Lung (tissue), 12 donors: Measurements from ENCODE around the gene STX1B. TPM values are rescaled to one million over a fixed set of nuclear protein-coding genes. Genes with fewer than 3 reads are reported as not detected.

Experiments used
- ATAC-seq: fragments of 200-7000 bp; cut with Tn5 transposase; one replicate; pipeline ENCODE4 v1.9.1; 2020; ENCODE audit warnings: moderate number of reproducible peaks; ENCODE audit not compliant: insufficient read depth, low FRiP score
- DNase-seq, 3 donors: peaks; one replicate each; pipeline ENCODE4 v3.0.0-alpha.2; 2013 to 2017
- H3K27ac ChIP-seq, 2 donors: one replicate each; pipeline ENCODE4 v1.5.1; 2013; ENCODE audit warnings: mild to moderate bottlenecking in 2 of 2, moderate library complexity in 2 of 2, control low read depth in 1 of 2, inconsistent platforms in 1 of 2, low read depth in 1 of 2, low read length in 1 of 2
- H3K27me3 ChIP-seq, 3 donors: one replicate each; pipeline ENCODE4 v1.5.1; 2013; ENCODE audit warnings: low read length in 2 of 3; ENCODE audit not compliant: control insufficient read depth in 3 of 3, insufficient read depth in 3 of 3
- H3K36me3 ChIP-seq, 4 donors: one replicate each; pipeline ENCODE4 v1.5.1; 2013; ENCODE audit warnings: low read length in 4 of 4, mild to moderate bottlenecking in 1 of 4, moderate library complexity in 1 of 4; ENCODE audit not compliant: control insufficient read depth in 4 of 4, insufficient read depth in 4 of 4
- H3K4me1 ChIP-seq, 5 donors: one replicate each; pipeline ENCODE4 v1.5.1; 2013; ENCODE audit warnings: low read length in 5 of 5, mild to moderate bottlenecking in 2 of 5, moderate library complexity in 1 of 5; ENCODE audit not compliant: control insufficient read depth in 5 of 5, insufficient read depth in 5 of 5
- H3K4me3 ChIP-seq: one replicate; pipeline ENCODE4 v1.5.1; 2013; ENCODE audit warnings: mild to moderate bottlenecking, control low read depth, moderate library complexity
- H3K9ac ChIP-seq, 2 donors: one replicate each; pipeline ENCODE4 v1.5.1; 2013; ENCODE audit warnings: low read length in 2 of 2, control low read depth in 1 of 2; ENCODE audit not compliant: insufficient read depth in 1 of 2
- H3K9me3 ChIP-seq, 4 donors: one replicate each; pipeline ENCODE4 v1.5.1; 2013; ENCODE audit warnings: low read length in 3 of 4, mild to moderate bottlenecking in 1 of 4, moderate library complexity in 1 of 4; ENCODE audit not compliant: control insufficient read depth in 4 of 4, insufficient read depth in 3 of 4
- WGBS, 2 donors: extraction: QIAGEN DNeasy Blood & Tissue Kit; methylation state at CpG; one replicate each; pipeline ENCODE4 v1.1.7; 2013; 5-methylcytosine and 5-hydroxymethylcytosine counted together
- polyA plus RNA-seq, 2 donors: library from polyadenylated mRNA; stranded (reverse); fragments of 200-250 nt; gene quantifications; one replicate each; pipeline ENCODE4 v1.2.1, GENCODE V29; 2013
- total RNA-seq, 2 donors: library from RNA; depleted of rRNA in 1 of 2; stranded (reverse); fragments of >200 nt in 1 of 2; gene quantifications; one replicate each; pipeline ENCODE4 v1.2.1, GENCODE V29; 2014 to 2021
- TF ChIP-seq, protein P1 (sequence below): IDR thresholded peaks from 2 replicates; pipeline ENCODE4 v1.5.1; 2012; ENCODE audit warnings: mild to moderate bottlenecking; ENCODE audit errors: control extremely low read depth, extremely low read depth
- donor health status: control.
- donor health status: control.
- donor health status: Bipolar disorder and iron deficiency.
- donor health status: healthy.
- donor health status: DM: yes; HTN: yes; CAD: no.

STX1B gene
- total and polyA plus RNA-seq, 4 donors: 0.17 to 0.64 (median 0.41) TPM

- Histone ChIP-seq H3K9ac (no peak overlapping the region), H3K27me3 (peaks cover 0 to 18% (median 6%) of the 10 kb centered on the region in 3 donors), H3K36me3 (no peaks in the 10 kb centered on the region), H3K4me3 (no peak overlapping the region), H3K4me1 (peaks cover 0 to 5% (median 4%) of the 10 kb centered on the region in 5 donors), H3K27ac (no peak overlapping the region), H3K9me3 (no peaks in the 10 kb centered on the region)
- WGBS, 2 donors: 66 to 68% methylated on average over 29 of the region's 29 CpGs
- TF ChIP-seq, protein P1, sequence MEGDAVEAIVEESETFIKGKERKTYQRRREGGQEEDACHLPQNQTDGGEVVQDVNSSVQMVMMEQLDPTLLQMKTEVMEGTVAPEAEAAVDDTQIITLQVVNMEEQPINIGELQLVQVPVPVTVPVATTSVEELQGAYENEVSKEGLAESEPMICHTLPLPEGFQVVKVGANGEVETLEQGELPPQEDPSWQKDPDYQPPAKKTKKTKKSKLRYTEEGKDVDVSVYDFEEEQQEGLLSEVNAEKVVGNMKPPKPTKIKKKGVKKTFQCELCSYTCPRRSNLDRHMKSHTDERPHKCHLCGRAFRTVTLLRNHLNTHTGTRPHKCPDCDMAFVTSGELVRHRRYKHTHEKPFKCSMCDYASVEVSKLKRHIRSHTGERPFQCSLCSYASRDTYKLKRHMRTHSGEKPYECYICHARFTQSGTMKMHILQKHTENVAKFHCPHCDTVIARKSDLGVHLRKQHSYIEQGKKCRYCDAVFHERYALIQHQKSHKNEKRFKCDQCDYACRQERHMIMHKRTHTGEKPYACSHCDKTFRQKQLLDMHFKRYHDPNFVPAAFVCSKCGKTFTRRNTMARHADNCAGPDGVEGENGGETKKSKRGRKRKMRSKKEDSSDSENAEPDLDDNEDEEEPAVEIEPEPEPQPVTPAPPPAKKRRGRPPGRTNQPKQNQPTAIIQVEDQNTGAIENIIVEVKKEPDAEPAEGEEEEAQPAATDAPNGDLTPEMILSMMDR: no peak
- no peak for DNase-seq
- no peak for ATAC-seq
Measured at GRCh38 chr16:30992931-30993816, 17.3 kb downstream of the STX1B start.

DNA sequence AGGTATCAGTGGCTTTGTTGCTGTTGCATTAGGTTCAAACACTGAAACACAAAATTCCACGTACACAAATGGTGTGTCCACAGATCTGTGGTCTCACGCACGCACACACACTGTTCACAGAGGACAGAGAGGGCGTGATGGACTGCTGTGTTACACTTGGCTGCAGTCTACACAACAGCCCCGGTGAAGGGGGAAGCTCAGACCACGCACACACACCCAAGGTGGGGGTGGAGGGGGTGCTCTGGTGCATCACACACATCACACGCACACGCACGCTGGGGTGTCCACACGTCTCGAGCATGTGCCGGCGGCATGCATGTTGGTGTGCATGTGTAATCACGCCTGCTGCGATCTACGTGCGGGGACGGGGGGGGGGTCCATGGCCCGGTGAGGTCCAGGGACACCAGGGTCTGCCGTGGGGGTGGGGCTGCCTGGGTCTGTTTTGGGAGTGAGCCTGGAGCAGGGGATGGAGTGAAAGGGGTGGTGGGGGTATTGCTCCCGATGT is 18.1 kb downstream of the STX1B start:
- Histone ChIP-seq H3K9me3 (no peaks in the 10 kb centered on the region), H3K9ac (no peak overlapping the region), H3K27ac (no peak overlapping the region), H3K4me3 (no peak overlapping the region), H3K4me1 (peaks cover 0 to 5% (median under 1%) of the 10 kb centered on the region in 5 donors), H3K27me3 (peaks cover 0 to 16% (median 6%) of the 10 kb centered on the region in 3 donors), H3K36me3 (no peaks in the 10 kb centered on the region)
- WGBS, 2 donors: 81 to 83% methylated on average over 21 of the region's 21 CpGs
- ATAC-seq (no peak), DNase-seq (no peak)
- TF ChIP-seq, protein P1: no peak

GRCh38 chr16:30991052-30991451 is 19.4 kb downstream of the STX1B start:
- Histone ChIP-seq H3K4me3 (no peak overlapping the region), H3K36me3 (peaks cover 0 to 2% (median 0%) of the 10 kb centered on the region in 4 donors), H3K27me3 (peaks cover 0 to 6% (median under 1%) of the 10 kb centered on the region in 3 donors), H3K9ac (no peak overlapping the region), H3K27ac (no peak overlapping the region), H3K4me1 (peaks cover 0 to under 1% (median 0%) of the 10 kb centered on the region in 5 donors), H3K9me3 (no peaks in the 10 kb centered on the region)
- no peak for DNase-seq
- TF ChIP-seq, protein P1: no peak
- WGBS, 2 donors: 78 to 87% methylated on average over 8 of the region's 8 CpGs
- ATAC-seq: no peak
